ENCODE data around the gene TAS2R5. TPM values are rescaled to one million over a fixed set of nuclear protein-coding genes. Genes with fewer than 3 reads are reported as not detected.

TAS2R5 gene
- total and polyA plus RNA-seq, 2 donors (not counting 1 experiment from before 2014, with no cell fraction given) = 0.07 to 1.3 TPM

GRCh38 chr7:141840708-141841107 lies 50.7 kb downstream of the TAS2R5 start:
- Histone ChIP-seq H3K9ac (ENCODE audit: insufficient read depth, low read length) (no peak overlapping the region), H3K27ac (ENCODE audit: insufficient read depth, low read length) (no peak overlapping the region), H3K36me3 (ENCODE audit: control insufficient read depth, insufficient read depth, low read length) (no peaks in the 10 kb centered on the region), H3K4me2 (ENCODE audit: extremely low read depth, insufficient read depth, low read length) (no peak overlapping the region), H3K79me2 (ENCODE audit: control insufficient read depth, insufficient read depth, low read length) (no peaks in the 10 kb centered on the region), H3K9me3 (ENCODE audit: control insufficient read depth, insufficient read depth, low read depth, low read length) (no peaks in the 10 kb centered on the region), H4K20me1 (ENCODE audit: control insufficient read depth, extremely low read depth, insufficient read depth, low read length) (no peaks in the 10 kb centered on the region), H2AFZ (ENCODE audit: low read length) (no peak overlapping the region), H3K27me3 (ENCODE audit: control insufficient read depth, insufficient read depth, low read length) (no peaks in the 10 kb centered on the region), H3K4me1 (ENCODE audit: control insufficient read depth, extremely low read depth, insufficient read depth, low read length) (no peaks in the 10 kb centered on the region), H3K4me3 (replicated peaks in 1 of 4; ENCODE audit: control extremely low read depth in 1 of 4, insufficient read depth in 1 of 4, low read depth in 3 of 4, low read length in 4 of 4) (no peak overlapping the region)
- TF ChIP-seq EZH2 (IDR thresholded peaks at IDR 0.05; ENCODE audit: low read length, missing control alignments) (no peak), CTCF (conservative IDR thresholded peaks at IDR 0.05 in 1 of 2, IDR thresholded peaks at IDR 0.05 in 1 of 2; ENCODE audit: low read depth in 1 of 2, low read length in 2 of 2) (no peak)
- no peak for DNase-seq (ENCODE audit: low read depth in 2 of 2)

Other genes starting within 250 kb of the TAS2R5 start
- gene AGK, start 238.8 kb upstream of the TAS2R5 start, total RNA-seq = 17.2 and 20.8 TPM in 2 replicates
- 38.7 and 42.5 TPM in 2 replicates for gene AGK, start 238.8 kb upstream of the TAS2R5 start, polyA plus RNA-seq
- gene DENND11, start 88.1 kb upstream of the TAS2R5 start, total RNA-seq = 6.1 and 6.9 TPM in 2 replicates
- 2.4 and 2.7 TPM in 2 replicates for gene DENND11, start 88.1 kb upstream of the TAS2R5 start, polyA plus RNA-seq
- not detected in 2 replicates for gene WEE2, start 81.9 kb upstream of the TAS2R5 start, total RNA-seq
- gene WEE2, start 81.9 kb upstream of the TAS2R5 start, polyA plus RNA-seq = not detected in 2 replicates
- 119 and 131 TPM in 2 replicates for gene SSBP1, start 51.9 kb upstream of the TAS2R5 start, total RNA-seq
- 209 and 212 TPM in 2 replicates for gene SSBP1, start 51.9 kb upstream of the TAS2R5 start, polyA plus RNA-seq
- gene TAS2R3, start 26.1 kb upstream of the TAS2R5 start, total RNA-seq = 1.3 and 2.8 TPM in 2 replicates
- 0.06 TPM in 1 of 2 replicates, not detected in the other for gene TAS2R3, start 26.1 kb upstream of the TAS2R5 start, polyA plus RNA-seq
- gene TAS2R4, start 13.5 kb upstream of the TAS2R5 start, total RNA-seq = 1.5 TPM in 2 replicates
- gene TAS2R4, start 13.5 kb upstream of the TAS2R5 start, polyA plus RNA-seq = 0.02 and 0.06 TPM in 2 replicates
- gene PRSS37, start 51.3 kb downstream of the TAS2R5 start, total RNA-seq = not detected in 2 replicates
- gene PRSS37, start 51.3 kb downstream of the TAS2R5 start, polyA plus RNA-seq = not detected in 2 replicates
- not detected in 2 replicates for gene OR9A4, start 126.2 kb downstream of the TAS2R5 start, total RNA-seq
- gene OR9A4, start 126.2 kb downstream of the TAS2R5 start, polyA plus RNA-seq = not detected in 2 replicates
- not detected in 2 replicates for gene CLEC5A, start 156.8 kb downstream of the TAS2R5 start, total RNA-seq
- not detected in 2 replicates for gene CLEC5A, start 156.8 kb downstream of the TAS2R5 start, polyA plus RNA-seq
- gene TAS2R38, start 183.6 kb downstream of the TAS2R5 start, total RNA-seq = not detected in 2 replicates
- not detected in 2 replicates for gene TAS2R38, start 183.6 kb downstream of the TAS2R5 start, polyA plus RNA-seq
- not detected in 2 replicates for gene MGAM, start 205.7 kb downstream of the TAS2R5 start, total RNA-seq
- gene MGAM, start 205.7 kb downstream of the TAS2R5 start, polyA plus RNA-seq = 0.15 TPM in 1 of 2 replicates, not detected in the other

Data from fibroblast of lung (primary cell).